ENCODE measurements around the gene CFAP45. TPM values are rescaled to one million over a fixed set of nuclear protein-coding genes. Genes with fewer than 3 reads are reported as not detected.
A peak's percentile ranks its signal among the peaks of the same experiment; 100 is the strongest.

CFAP45 gene
- total and polyA plus RNA-seq, 9 of the 15 experiments (the other 6 are each of a cell fraction or from before 2014, with no cell fraction given): 0.65 to 2.4 (median 1.5) TPM

- no peak for TF ChIP-seq STAG1 (CRISPR knock-in tag; IDR thresholded peaks at IDR 0.05; ENCODE audit: borderline replicate concordance)
- TF ChIP-seq ESRRA (IDR thresholded peaks at IDR 0.05; ENCODE audit: borderline replicate concordance, low read depth): peak; percentile 52; the same call in 1 of the 2 replicates
- no peak for TF ChIP-seq PHTF2 (CRISPR knock-in tag; IDR thresholded peaks at IDR 0.05)
- 0 out of 2 replicates have a peak, but pooled peaks have one; percentile 23 for TF ChIP-seq CXXC5 (CRISPR knock-in tag; IDR thresholded peaks at IDR 0.05)
- no peak for TF ChIP-seq PYGO2 (tag; IDR thresholded peaks at IDR 0.05)
- 0 out of 2 replicates have a peak, but pooled peaks have one; percentile 20 for TF ChIP-seq RBFOX2 (IDR thresholded peaks at IDR 0.05; ENCODE audit: low read depth, low read length)
- TF ChIP-seq ATF1 (CRISPR knock-in tag; IDR thresholded peaks at IDR 0.05): no peak
- TF ChIP-seq ATF1 (tag; IDR thresholded peaks at IDR 0.05): peak; percentile 52
- no peak for TF ChIP-seq ZNF512 (tag; IDR thresholded peaks at IDR 0.05)
- 0 out of 2 replicates have a peak, but pooled peaks have one; percentile 24 for TF ChIP-seq CTBP1 (IDR thresholded peaks at IDR 0.05; ENCODE audit: borderline replicate concordance)
- TF ChIP-seq ZNF431 (CRISPR knock-in tag; IDR thresholded peaks at IDR 0.05): no peak
- TF ChIP-seq ARID1B (IDR thresholded peaks at IDR 0.05): no peak
- peak; percentile 27; the same call in 1 of the 2 replicates for TF ChIP-seq VEZF1 (CRISPR knock-in tag; IDR thresholded peaks at IDR 0.05)
- no peak for TF ChIP-seq RBM17 (IDR thresholded peaks at IDR 0.05; ENCODE audit: borderline replicate concordance, low read depth, low read length)
- TF ChIP-seq GMEB1 (CRISPR knock-in tag; IDR thresholded peaks at IDR 0.05): 0 out of 2 replicates have a peak, but pooled peaks have one; percentile 22
- peak; percentile 11 to 59; a peak in 3 of 4 replicates for TF ChIP-seq NRF1 (conservative IDR thresholded peaks at IDR 0.05 in 1 of 2, IDR thresholded peaks at IDR 0.05 in 1 of 2)
Measured at GRCh38 chr1:159854693-159855192, 45.2 kb downstream of the CFAP45 start (continued).

Measured in K562 (cell line).